GM12878 (cell line): ENCODE results near the gene ZDHHC11. TPM values are rescaled to one million over a fixed set of nuclear protein-coding genes. Genes with fewer than 3 reads are reported as not detected.

ENCODE experiments used
- ATAC-seq: fragments of 200-7000 bp; cut with Tn5 transposase; 3 replicates; pipeline ENCODE4 v1.9.1; 2020; ENCODE audit warnings: mild to moderate bottlenecking, moderate library complexity
- BruUV-seq: library from RNA; stranded (reverse); fragments of 400-500 nt; replicated peaks from 2 replicates; lab custom pipeline; 2021; lab: Mats Ljungman, UMichigan
- CTCF ChIA-PET: fragments of 300-600 bp; sonication (Branson Sonifier 250); formaldehyde crosslinking; extraction: SDS; loops from one replicate; lab custom pipeline; 2021; ENCODE audit warnings: inconsistent platforms; lab: Yijun Ruan, JAX
- POLR2A ChIA-PET: fragments of 350-600 bp; formaldehyde crosslinking; extraction: SDS; loops from one replicate; lab custom pipeline; 2021; ENCODE audit warnings: inconsistent platforms; lab: Charles Lee
- RAD21 ChIA-PET: fragments of 300-600 bp; sonication (Branson Sonifier 250); formaldehyde crosslinking; loops from one replicate; lab custom pipeline; 2023; ENCODE audit warnings: antibody characterized with exemption; ENCODE audit not compliant: unreplicated experiment; lab: Charles Lee
- SMC1A ChIA-PET: fragments of 300-600 bp; sonication (Branson Sonifier 250); formaldehyde crosslinking; loops from one replicate; lab custom pipeline; 2023; ENCODE audit not compliant: unreplicated experiment, uncharacterized antibody; lab: Charles Lee
- DNase-seq: peaks from one replicate; pipeline ENCODE4 v3.0.0-alpha.2; 2011; ENCODE audit warnings: low read depth, low spot score
- FAIRE-seq: peaks from 3 replicates; lab custom pipeline; 2011; peaks lifted over from hg19 to GRCh38; lab: Jason Lieb, UNC
- H2AFZ ChIP-seq: 2 replicates; pipeline ENCODE4 v1.6.0; 2011; ENCODE audit warnings: low read depth, low read length, control low read depth; ENCODE audit not compliant: control insufficient read depth
- H3K27ac ChIP-seq: 2 replicates; pipeline ENCODE4 v1.5.1; 2011; ENCODE audit warnings: control low read depth; ENCODE audit not compliant: control insufficient read depth, insufficient read depth
- H3K27me3 ChIP-seq, 2 experiments: replicated peaks in 1 of 2; 2 replicates each; pipeline versions ENCODE4 v1.6.0 to v1.6.1; 2011; ENCODE audit warnings: low read length in 1 of 2; ENCODE audit not compliant: control insufficient read depth in 2 of 2, insufficient read depth in 2 of 2
- H3K36me3 ChIP-seq, 2 experiments: 2 replicates each; pipeline ENCODE4 v1.5.1; 2011; ENCODE audit warnings: low read length in 1 of 2; ENCODE audit not compliant: control insufficient read depth in 2 of 2, insufficient read depth in 2 of 2
- H3K4me1 ChIP-seq: 2 replicates; pipeline ENCODE4 v1.6.1; 2011; ENCODE audit warnings: mild to moderate bottlenecking, low read length, moderate library complexity, mixed read lengths; ENCODE audit not compliant: control insufficient read depth, insufficient read depth
- H3K4me2 ChIP-seq: 2 replicates; pipeline ENCODE4 v1.6.0; 2011; ENCODE audit warnings: control low read depth; ENCODE audit not compliant: control insufficient read depth, insufficient read depth
- H3K4me3 ChIP-seq: fragments of 200-600 bp; sonication (generic); 2 replicates; pipeline ENCODE4 v1.5.1; 2016
- H3K79me2 ChIP-seq: 2 replicates; pipeline ENCODE4 v1.6.0; 2011; ENCODE audit warnings: low read length; ENCODE audit not compliant: control insufficient read depth, insufficient read depth
- H3K9ac ChIP-seq: 2 replicates; pipeline ENCODE4 v1.8.0; 2011; ENCODE audit warnings: low read length, control low read depth, mixed read lengths; ENCODE audit not compliant: control insufficient read depth, insufficient read depth
- H3K9me3 ChIP-seq: replicated peaks from 3 replicates; pipeline ENCODE4 v1.5.1; 2011; ENCODE audit warnings: mild to moderate bottlenecking, low read length; ENCODE audit not compliant: control insufficient read depth, insufficient read depth
- H4K20me1 ChIP-seq: 2 replicates; pipeline ENCODE4 v1.6.0; 2011; ENCODE audit not compliant: control insufficient read depth, insufficient read depth
- CREM ChIP-seq: IDR thresholded peaks from 2 replicates; pipeline ENCODE4 v1.6.1; 2014; ENCODE audit warnings: antibody characterized with exemption, low read depth
- EZH2 ChIP-seq: IDR thresholded peaks from 2 replicates; pipeline ENCODE4 v1.6.1; 2012; ENCODE audit warnings: low read depth, mild to moderate bottlenecking, control low read depth, inconsistent platforms, low read length, borderline replicate concordance; ENCODE audit not compliant: control insufficient read depth
- NBN ChIP-seq: fragments of 450-650 bp; IDR thresholded peaks from 2 replicates; pipeline ENCODE4 v1.6.1; 2016
- POLR2AphosphoS5 ChIP-seq: IDR thresholded peaks from 2 replicates; pipeline ENCODE4 v1.6.1; 2011; ENCODE audit warnings: mild to moderate bottlenecking, low read length, inconsistent platforms
- RCOR1 ChIP-seq: conservative IDR thresholded peaks from 2 replicates; pipeline ENCODE4 v1.6.1; 2012; ENCODE audit warnings: low read depth, low read length, improper control_type of control experiment
- TAF1 ChIP-seq: IDR thresholded peaks from 2 replicates; pipeline ENCODE4 v1.6.1; 2011; ENCODE audit warnings: mild to moderate bottlenecking, low read depth, low read length, borderline replicate concordance
- TCF12 ChIP-seq: IDR thresholded peaks from 2 replicates; pipeline ENCODE4 v1.6.1; 2011; ENCODE audit warnings: low read depth, mild to moderate bottlenecking, low read length
- ZZZ3 ChIP-seq: IDR thresholded peaks from 2 replicates; pipeline ENCODE4 v1.6.1; 2011; ENCODE audit warnings: low read depth; ENCODE audit not compliant: control insufficient read depth, insufficient read length
- WGBS: methylation state at CpG from one replicate; pipeline ENCODE4 v1.1.6; 2016; ENCODE audit warnings: low lambda C conversion rate; ENCODE audit not compliant: insufficient replicate concordance, insufficient coverage; ENCODE audit errors: missing lambda C conversion rate; 5-methylcytosine and 5-hydroxymethylcytosine counted together
- in situ Hi-C: fragments of 300-500 bp; cut with MboI; formaldehyde crosslinking; loops from 9 replicates; pipeline ENCODE4 v1.14.3; 2018; ENCODE audit warnings: mixed read lengths
- intact Hi-C: fragments of 100-400 bp; cut with micrococcal nuclease; formaldehyde crosslinking; loops from one replicate; pipeline ENCODE4 v1.14.2; 2022; ENCODE audit not compliant: unreplicated experiment
- polyA plus RNA-seq, 11 experiments: library from polyadenylated mRNA; depleted of rRNA in 4 of 11; unstranded in 6 of 11; stranded (reverse) in 5 of 11; fragments of >200 nt; fragmentation: Nextera tagmentation in 4 of 11; fragmentation: Illumina TruSeq in 1 of 11; extraction: Ambion mirVana in 4 of 11; extraction: Trizol in 1 of 11; gene quantifications; 1 replicate in 1 of 11; 2 replicates in 10 of 11; pipeline versions ENCODE4 v1.2.1 to v1.2.3, GENCODE V29; 2011 to 2016; ENCODE audit warnings: inconsistent platforms in 2 of 11, missing spikeins in 2 of 11, low read depth in 1 of 11
- total RNA-seq, 4 experiments: library from RNA; depleted of rRNA in 3 of 4; stranded (reverse); fragments of >200 nt in 3 of 4; fragmentation: Illumina TruSeq in 1 of 4; extraction: Trizol in 1 of 4; gene quantifications; 2 replicates each; pipeline versions ENCODE4 v1.2.1 to v1.2.3, GENCODE V29; 2013 to 2021
- TF ChIP-seq, protein P1 (sequence below): fragments of 450-650 bp; IDR thresholded peaks from 2 replicates; pipeline ENCODE4 v1.6.1; 2017; ENCODE audit warnings: mild to moderate bottlenecking, moderate library complexity
- TF ChIP-seq, protein P2 (sequence below): fragments of 450-650 bp; IDR thresholded peaks from 2 replicates; pipeline ENCODE4 v1.6.1; 2016; ENCODE audit warnings: mild to moderate bottlenecking, moderate library complexity, borderline replicate concordance
- TF ChIP-seq, protein P3 (sequence below): IDR thresholded peaks from 2 replicates; pipeline ENCODE4 v1.6.1; 2011; ENCODE audit warnings: low read depth, low read length, improper control_type of control experiment, borderline replicate concordance

The ZDHHC11 gene
- total and polyA plus RNA-seq, 10 of the 15 experiments (the other 5 are each of a cell fraction or from before 2014, with no cell fraction given) = 0.04 to 1.4 (median 0.30) TPM

DNA sequence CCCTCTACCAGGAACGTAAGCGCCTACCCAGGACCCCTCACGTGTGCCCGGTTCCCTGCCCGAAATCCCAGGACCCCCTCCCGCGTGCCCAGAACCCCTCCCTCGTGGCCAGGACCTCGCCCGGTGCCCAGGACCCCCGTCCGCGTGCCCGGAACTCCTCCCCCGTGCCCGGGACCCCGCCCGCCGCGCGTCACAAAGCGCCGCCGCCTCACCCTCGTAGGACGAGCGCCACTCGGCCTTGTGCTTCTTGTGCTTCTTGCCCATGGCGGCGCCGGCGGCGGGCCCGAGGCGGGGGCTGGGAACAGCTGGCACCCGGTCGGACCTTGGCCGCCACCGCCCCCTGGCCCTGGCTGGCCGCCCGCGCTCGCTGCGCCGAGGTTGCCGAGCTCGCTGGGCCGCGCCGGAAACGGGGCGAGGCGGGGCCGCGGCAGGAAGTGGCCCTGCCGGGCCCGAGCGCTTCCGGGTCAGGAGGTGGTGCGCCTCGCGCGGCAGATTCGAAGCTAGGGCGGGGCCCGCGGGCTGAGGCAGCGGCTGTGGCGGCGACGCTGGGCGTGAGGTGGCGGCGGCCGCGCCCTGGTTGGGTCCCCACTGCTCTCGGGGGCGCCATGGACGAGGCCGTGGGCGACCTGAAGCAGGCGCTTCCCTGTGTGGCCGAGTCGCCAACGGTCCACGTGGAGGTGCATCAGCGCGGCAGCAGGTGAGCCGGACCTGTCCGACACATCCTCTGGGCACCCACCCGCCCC, 41.8 kb upstream of the ZDHHC11 start, which contains the start of the genes BRD9 and TRIP13:
Gene BRD9, minus strand, starts transcription at position 408 of the 743 bp plus-strand sequence. Its CDS starts 144 bp downstream, at position 264.
Gene TRIP13, plus strand, starts transcription at position 491 of the 743 bp plus-strand sequence. Its CDS starts 115 bp downstream, at position 606.
- H2AFZ ChIP-seq = peak within 1 kb of the TSS; percentile 83
- H3K36me3 ChIP-seq = peaks cover 9 to 27% of the 10 kb centered on the region in 2 experiments; a peak in 3 of 4 replicates
- H4K20me1 ChIP-seq = no peaks in the 10 kb centered on the region
- RAD21 ChIA-PET = interaction anchor here (1.6 to 2.9 kb wide), 2 partner anchors 10 to 446 kb away, joined by 4 to 12 read pairs; no protein-coding TSS in a partner anchor
- peaks cover 14% of the 10 kb centered on the region for H3K4me1 ChIP-seq
- DNase-seq (peak; percentile 4), FAIRE-seq (peak; percentile 89), ATAC-seq (peak; percentile 97)
- H3K9ac ChIP-seq = peak within 1 kb of the TSS; percentile 98
- POLR2A ChIA-PET = interaction anchor here (0.6 kb wide), 1 partner anchor 97 kb away, joined by 3 read pairs; no protein-coding TSS in a partner anchor
- SMC1A ChIA-PET = interaction anchor here (0.6 to 2.2 kb wide), 3 partner anchors 10 to 434 kb away, joined by 3 to 8 read pairs (median 3); no protein-coding TSS in a partner anchor
- intact Hi-C loops (loop anchor here (5.0 kb wide), 1 partner anchor 575 kb away; no protein-coding TSS in a partner anchor), in situ Hi-C loops (no loop called here)
- H3K27ac ChIP-seq = peak within 1 kb of the TSS; percentile 88
- CTCF ChIA-PET = interaction anchor here (1.6 to 1.9 kb wide), 2 partner anchors 8 to 10 kb away, joined by 4 to 8 read pairs; no protein-coding TSS in a partner anchor
- BruUV-seq = no TSS peak
- H3K4me3 ChIP-seq = peak within 1 kb of the TSS; percentile 97
- peak within 1 kb of the TSS; percentile 86 for H3K4me2 ChIP-seq
- H3K79me2 ChIP-seq = peaks cover 45% of the 10 kb centered on the region
- no peaks in the 10 kb centered on the region for H3K27me3 ChIP-seq
- no peaks in the 10 kb centered on the region for H3K9me3 ChIP-seq
- 1% methylated on average over 73 of the region's 91 CpGs for WGBS
- TF ChIP-seq ZZZ3 (no peak), TAF1 (peak; percentile 77; the same call in 1 of the 2 replicates), RCOR1 (no peak), TCF12 (peak; percentile 75; the same call in 1 of the 2 replicates), NBN (0 out of 2 replicates have a peak, but pooled peaks have one; percentile 32), EZH2 (no peak), CREM (peak; percentile 79), POLR2AphosphoS5 (peak; percentile 81)
- TF ChIP-seq, protein P1, sequence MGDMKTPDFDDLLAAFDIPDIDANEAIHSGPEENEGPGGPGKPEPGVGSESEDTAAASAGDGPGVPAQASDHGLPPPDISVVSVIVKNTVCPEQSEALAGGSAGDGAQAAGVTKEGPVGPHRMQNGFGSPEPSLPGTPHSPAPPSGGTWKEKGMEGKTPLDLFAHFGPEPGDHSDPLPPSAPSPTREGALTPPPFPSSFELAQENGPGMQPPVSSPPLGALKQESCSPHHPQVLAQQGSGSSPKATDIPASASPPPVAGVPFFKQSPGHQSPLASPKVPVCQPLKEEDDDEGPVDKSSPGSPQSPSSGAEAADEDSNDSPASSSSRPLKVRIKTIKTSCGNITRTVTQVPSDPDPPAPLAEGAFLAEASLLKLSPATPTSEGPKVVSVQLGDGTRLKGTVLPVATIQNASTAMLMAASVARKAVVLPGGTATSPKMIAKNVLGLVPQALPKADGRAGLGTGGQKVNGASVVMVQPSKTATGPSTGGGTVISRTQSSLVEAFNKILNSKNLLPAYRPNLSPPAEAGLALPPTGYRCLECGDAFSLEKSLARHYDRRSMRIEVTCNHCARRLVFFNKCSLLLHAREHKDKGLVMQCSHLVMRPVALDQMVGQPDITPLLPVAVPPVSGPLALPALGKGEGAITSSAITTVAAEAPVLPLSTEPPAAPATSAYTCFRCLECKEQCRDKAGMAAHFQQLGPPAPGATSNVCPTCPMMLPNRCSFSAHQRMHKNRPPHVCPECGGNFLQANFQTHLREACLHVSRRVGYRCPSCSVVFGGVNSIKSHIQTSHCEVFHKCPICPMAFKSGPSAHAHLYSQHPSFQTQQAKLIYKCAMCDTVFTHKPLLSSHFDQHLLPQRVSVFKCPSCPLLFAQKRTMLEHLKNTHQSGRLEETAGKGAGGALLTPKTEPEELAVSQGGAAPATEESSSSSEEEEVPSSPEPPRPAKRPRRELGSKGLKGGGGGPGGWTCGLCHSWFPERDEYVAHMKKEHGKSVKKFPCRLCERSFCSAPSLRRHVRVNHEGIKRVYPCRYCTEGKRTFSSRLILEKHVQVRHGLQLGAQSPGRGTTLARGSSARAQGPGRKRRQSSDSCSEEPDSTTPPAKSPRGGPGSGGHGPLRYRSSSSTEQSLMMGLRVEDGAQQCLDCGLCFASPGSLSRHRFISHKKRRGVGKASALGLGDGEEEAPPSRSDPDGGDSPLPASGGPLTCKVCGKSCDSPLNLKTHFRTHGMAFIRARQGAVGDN = peak; percentile 81; the same call in 1 of the 2 replicates
- TF ChIP-seq, protein P2, sequence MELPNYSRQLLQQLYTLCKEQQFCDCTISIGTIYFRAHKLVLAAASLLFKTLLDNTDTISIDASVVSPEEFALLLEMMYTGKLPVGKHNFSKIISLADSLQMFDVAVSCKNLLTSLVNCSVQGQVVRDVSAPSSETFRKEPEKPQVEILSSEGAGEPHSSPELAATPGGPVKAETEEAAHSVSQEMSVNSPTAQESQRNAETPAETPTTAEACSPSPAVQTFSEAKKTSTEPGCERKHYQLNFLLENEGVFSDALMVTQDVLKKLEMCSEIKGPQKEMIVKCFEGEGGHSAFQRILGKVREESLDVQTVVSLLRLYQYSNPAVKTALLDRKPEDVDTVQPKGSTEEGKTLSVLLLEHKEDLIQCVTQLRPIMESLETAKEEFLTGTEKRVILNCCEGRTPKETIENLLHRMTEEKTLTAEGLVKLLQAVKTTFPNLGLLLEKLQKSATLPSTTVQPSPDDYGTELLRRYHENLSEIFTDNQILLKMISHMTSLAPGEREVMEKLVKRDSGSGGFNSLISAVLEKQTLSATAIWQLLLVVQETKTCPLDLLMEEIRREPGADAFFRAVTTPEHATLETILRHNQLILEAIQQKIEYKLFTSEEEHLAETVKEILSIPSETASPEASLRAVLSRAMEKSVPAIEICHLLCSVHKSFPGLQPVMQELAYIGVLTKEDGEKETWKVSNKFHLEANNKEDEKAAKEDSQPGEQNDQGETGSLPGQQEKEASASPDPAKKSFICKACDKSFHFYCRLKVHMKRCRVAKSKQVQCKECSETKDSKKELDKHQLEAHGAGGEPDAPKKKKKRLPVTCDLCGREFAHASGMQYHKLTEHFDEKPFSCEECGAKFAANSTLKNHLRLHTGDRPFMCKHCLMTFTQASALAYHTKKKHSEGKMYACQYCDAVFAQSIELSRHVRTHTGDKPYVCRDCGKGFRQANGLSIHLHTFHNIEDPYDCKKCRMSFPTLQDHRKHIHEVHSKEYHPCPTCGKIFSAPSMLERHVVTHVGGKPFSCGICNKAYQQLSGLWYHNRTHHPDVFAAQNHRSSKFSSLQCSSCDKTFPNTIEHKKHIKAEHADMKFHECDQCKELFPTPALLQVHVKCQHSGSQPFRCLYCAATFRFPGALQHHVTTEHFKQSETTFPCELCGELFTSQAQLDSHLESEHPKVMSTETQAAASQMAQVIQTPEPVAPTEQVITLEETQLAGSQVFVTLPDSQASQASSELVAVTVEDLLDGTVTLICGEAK = peak; percentile 53
- TF ChIP-seq, protein P3, sequence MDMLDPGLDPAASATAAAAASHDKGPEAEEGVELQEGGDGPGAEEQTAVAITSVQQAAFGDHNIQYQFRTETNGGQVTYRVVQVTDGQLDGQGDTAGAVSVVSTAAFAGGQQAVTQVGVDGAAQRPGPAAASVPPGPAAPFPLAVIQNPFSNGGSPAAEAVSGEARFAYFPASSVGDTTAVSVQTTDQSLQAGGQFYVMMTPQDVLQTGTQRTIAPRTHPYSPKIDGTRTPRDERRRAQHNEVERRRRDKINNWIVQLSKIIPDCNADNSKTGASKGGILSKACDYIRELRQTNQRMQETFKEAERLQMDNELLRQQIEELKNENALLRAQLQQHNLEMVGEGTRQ = no peak
